ENCODE results near the gene CCM2L. TPM values are rescaled to one million over a fixed set of nuclear protein-coding genes. Genes with fewer than 3 reads are reported as not detected.
A peak's percentile ranks its signal among the peaks of the same experiment; 100 is the strongest.

Gene CCM2L
- total and polyA plus RNA-seq, 2 experiments from 2014 or later, result 4.9 to 13.3 TPM

- no peak for TF ChIP-seq REST (IDR thresholded peaks at IDR 0.05; ENCODE audit: unreplicated experiment)
- no peak for TF ChIP-seq CREB1 (CRISPR knock-in tag; IDR thresholded peaks at IDR 0.05; ENCODE audit: low read depth)
- TF ChIP-seq CTCF (conservative IDR thresholded peaks at IDR 0.05; ENCODE audit: low read depth in 2 of 2), result no peak
Observed at GRCh38 chr20:31972471-31973021, 37.7 kb upstream of the CCM2L start (continued).

- H3K9me2 ChIP-seq (ENCODE audit: insufficient read depth), result no peaks in the 10 kb centered on the region
- ATAC-seq, result no peak
- no peak for DNase-seq (ENCODE audit: low spot score)
- H3K4me2 ChIP-seq, result peak overlapping the region; percentile 75
- H3K27me3 ChIP-seq (ENCODE audit: insufficient read depth), result peaks cover 14% of the 10 kb centered on the region
- Mint-ChIP-seq H3K27me3 (ENCODE audit: insufficient read depth, low read depth, poor library complexity) (peaks cover 11% of the 10 kb centered on the region), H3K4me3 (no peak overlapping the region), H3K27ac (no peak overlapping the region; the same call in 1 of the 2 replicates), H3K9me3 (peaks cover 15% of the 10 kb centered on the region; the same call in 2 of the 3 replicates), H3K4me1 (peaks cover 35% of the 10 kb centered on the region), H3K36me3 (ENCODE audit: low read depth) (peaks cover 3% of the 10 kb centered on the region; the same call in 1 of the 3 replicates)
- no peaks in the 10 kb centered on the region for H3K36me3 ChIP-seq (ENCODE audit: insufficient read depth)
- peaks cover 19% of the 10 kb centered on the region for H4K20me1 ChIP-seq (replicated peaks; ENCODE audit: insufficient read depth)
- peak overlapping the region; percentile 54 for H3K27ac ChIP-seq (ENCODE audit: low read depth)
- H3F3A ChIP-seq (replicated peaks; ENCODE audit: low read depth), result peaks cover 21% of the 10 kb centered on the region
- H3K4me1 ChIP-seq (ENCODE audit: insufficient read depth), result peaks cover 33% of the 10 kb centered on the region
- H3K4me3 ChIP-seq, result peak overlapping the region; percentile 48
- H2AFZ ChIP-seq, result no peak overlapping the region
- H3K79me2 ChIP-seq (replicated peaks; ENCODE audit: insufficient read depth), result no peaks in the 10 kb centered on the region
- no peak for TF ChIP-seq REST (IDR thresholded peaks at IDR 0.05; ENCODE audit: unreplicated experiment)
- TF ChIP-seq STAT1 (IDR thresholded peaks at IDR 0.05; ENCODE audit: unreplicated experiment), result no peak
- TF ChIP-seq CREB1 (CRISPR knock-in tag; IDR thresholded peaks at IDR 0.05; ENCODE audit: low read depth), result no peak
- no peak for TF ChIP-seq ZNF114 (CRISPR knock-in tag; IDR thresholded peaks at IDR 0.05)
- no peak for TF ChIP-seq NANOG (IDR thresholded peaks at IDR 0.05; ENCODE audit: borderline replicate concordance)
- TF ChIP-seq EZH2phosphoT487 (IDR thresholded peaks at IDR 0.05; ENCODE audit: unreplicated experiment), result no peak
- no peak for TF ChIP-seq CTCF (conservative IDR thresholded peaks at IDR 0.05; ENCODE audit: low read depth in 2 of 2)
- no peak for TF ChIP-seq ZNF331 (CRISPR knock-in tag; IDR thresholded peaks at IDR 0.05; ENCODE audit: low read depth)
- TF ChIP-seq ETS1 (IDR thresholded peaks at IDR 0.05), result no peak
- no peak for TF ChIP-seq EZH2 (IDR thresholded peaks at IDR 0.05; ENCODE audit: low read depth, unreplicated experiment)
- no peak for TF ChIP-seq POLR2AphosphoS5 (IDR thresholded peaks at IDR 0.05; ENCODE audit: low read depth)
Observed at GRCh38 chr20:31974296-31974695, 35.9 kb upstream of the CCM2L start.
